Stimulated activated CD8-positive, alpha-beta memory T cell treated with anti-CD3 and anti-CD28 coated beads, Interleukin-4, amount 100 ng/mL, for 1 hour (primary cell): ENCODE measurements around the gene HARBI1.

Experiments used
- DNase-seq, 2 donors: peaks; one replicate each; pipeline ENCODE4 v3.0.0-alpha.2; 2020; ENCODE audit warnings: low read depth in 2 of 2, low spot score in 1 of 2

HARBI1 gene, protein sequence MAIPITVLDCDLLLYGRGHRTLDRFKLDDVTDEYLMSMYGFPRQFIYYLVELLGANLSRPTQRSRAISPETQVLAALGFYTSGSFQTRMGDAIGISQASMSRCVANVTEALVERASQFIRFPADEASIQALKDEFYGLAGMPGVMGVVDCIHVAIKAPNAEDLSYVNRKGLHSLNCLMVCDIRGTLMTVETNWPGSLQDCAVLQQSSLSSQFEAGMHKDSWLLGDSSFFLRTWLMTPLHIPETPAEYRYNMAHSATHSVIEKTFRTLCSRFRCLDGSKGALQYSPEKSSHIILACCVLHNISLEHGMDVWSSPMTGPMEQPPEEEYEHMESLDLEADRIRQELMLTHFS

DNA sequence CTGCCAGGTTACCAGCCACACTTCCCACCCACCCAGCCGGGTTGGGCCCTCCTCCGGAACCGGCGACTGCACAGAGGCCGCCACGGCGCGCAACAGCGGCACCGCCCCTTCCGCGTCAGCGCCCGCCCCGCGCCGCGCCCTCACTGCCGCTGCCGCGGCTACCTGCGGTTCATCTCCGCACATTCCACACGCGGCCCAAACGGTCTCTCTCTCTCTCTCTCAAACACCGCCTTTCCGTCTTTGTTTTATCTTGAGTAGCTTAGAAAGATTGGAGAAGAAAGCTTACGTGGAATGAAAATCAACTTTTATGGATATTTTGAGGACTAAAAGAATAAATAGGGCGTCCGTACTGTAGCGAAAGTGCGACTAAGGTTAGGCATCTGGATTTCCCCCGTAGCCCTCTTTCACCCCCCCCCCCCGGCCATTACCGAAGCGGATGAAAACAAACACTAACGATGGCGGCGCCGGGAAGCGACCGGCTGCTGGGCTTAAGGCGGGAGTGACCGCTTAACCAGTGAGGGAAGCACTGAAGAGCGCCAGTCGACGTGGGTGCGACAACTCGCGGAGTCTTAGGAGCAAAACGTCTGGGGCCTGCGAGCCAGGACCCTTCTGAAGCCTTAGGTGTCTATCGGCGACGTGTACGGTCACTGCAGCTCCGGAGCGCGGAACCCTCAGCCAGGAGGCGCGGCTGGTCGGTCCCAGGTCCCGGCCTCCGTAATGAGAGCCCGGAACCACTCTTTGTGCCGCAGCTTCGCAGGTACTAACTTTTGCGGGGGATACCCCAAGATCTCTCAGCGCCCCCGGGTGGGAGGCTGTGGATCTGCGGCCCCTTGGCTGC lies at the start of gene HARBI1, which contains the start of gene ATG13:
TSS of gene HARBI1 (minus strand) at position 94 of the 838 bp plus-strand sequence. CDS start 990 bp downstream, outside the sequence.
TSS of gene ATG13 (plus strand) at position 420 of the 838 bp plus-strand sequence. CDS start 26,739 bp downstream, outside the sequence.
- peak; percentile 71 to 86 for DNase-seq

DNA sequence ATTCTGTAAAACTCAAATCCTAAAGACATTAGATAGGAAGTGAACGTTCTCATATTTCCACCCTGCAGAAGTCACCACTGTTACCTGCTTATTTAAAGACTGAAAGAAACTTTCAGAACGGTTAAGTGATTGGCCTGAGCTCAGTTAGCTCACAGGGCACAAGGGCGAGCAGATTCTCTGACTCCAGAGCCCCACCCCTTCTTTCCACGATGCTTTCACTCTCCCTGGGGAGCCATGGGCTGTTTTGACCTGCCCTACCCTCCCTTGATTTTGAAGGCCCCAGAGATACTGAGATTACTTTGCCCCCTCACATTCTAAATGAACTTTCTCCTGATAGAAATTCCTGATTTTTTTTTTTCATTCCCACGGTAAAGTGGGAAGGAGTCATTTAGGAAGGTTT lies 49.5 kb upstream of the HARBI1 start:
- no peak for DNase-seq

DNA sequence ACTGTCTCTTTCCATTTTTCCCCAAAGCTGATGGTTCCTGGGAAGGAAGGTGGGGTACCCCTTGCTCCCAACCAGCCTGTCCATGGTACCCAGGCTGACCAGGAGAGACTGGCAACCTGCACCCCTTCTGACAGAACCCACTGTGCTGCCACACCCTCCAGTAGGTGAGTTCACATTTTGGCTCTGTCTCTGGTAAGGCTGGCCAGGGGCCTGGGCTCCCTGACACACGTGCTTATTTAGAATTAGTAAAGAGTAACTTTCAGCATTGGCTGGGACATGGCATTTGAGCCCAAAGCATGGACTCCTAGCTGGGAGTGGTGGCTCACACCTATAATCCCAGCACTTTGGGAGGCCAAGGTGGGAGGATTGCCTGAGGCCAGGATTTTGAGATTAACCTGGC lies 48.3 kb upstream of the HARBI1 start:
- DNase-seq = no peak

DNA sequence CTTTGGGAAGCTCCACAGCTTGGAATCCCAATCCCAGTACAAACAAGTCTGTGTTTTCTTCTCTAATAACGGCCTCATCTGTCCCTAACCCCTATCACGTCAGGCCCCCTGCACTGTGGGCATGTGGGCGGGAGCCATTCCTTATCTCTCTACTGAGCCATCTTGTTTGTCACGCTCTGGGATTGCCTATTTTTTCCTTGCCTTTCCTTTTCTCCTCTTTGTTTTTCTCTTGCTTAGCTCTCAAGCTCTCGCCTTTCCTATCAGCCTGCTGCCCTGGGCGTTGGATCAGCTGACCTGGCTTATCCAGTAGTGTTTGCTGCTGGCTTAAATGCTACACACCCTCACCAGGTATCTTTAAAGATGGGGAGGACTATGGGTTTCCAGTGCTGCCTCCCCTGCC lies 47.6 kb upstream of the HARBI1 start:
- DNase-seq = no peak

DNA sequence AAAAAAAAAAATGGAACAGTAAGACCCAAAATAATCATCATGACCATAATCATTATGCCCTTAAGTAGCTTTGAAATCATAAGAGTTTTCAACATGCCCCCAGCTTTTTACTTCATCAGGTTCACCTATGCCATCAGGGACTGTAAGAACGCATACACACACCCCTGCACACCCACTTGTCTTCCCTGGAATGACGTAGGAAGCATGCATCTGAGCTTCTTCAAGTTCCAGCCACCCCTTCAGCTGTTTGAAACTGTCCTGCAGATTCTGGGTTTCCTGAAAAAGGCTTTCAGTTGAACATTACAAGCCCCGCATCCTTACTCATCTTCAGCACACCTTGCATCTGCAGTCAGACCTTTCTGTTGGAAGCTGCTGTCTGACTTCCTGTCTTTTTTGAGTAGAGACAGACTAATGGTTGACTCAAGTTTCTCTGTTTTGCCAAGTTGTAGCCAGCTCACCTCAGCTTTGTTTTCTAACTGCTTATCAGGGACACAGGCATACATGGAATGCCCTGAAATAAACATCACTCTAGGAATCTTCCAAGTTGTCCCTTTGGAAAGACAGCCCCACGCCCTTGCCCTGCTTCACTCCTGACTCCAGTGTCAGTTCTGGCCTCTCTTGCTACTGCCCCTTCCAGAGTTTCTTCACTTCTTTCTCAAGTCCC lies 46.4 kb upstream of the HARBI1 start:
- no peak for DNase-seq

DNA sequence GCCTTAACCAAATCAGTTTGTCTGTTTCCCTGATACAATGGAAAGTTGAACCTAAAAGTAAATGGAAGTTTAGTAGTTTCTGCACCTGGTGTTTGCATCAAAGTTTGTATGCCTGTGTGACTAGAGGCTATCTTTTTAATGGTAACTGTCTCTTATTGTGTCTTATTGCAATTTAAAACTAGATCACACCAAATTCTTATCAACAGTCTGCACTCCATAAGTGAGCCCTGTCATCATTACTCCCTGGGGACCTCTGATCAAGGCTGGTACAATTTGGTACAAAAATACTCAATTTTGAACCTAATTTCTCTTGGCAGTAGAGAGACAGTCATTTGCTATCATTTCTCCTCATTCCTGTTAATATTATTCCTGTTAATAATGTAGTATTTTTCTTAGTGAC lies 45.3 kb upstream of the HARBI1 start:
- DNase-seq = no peak

DNA sequence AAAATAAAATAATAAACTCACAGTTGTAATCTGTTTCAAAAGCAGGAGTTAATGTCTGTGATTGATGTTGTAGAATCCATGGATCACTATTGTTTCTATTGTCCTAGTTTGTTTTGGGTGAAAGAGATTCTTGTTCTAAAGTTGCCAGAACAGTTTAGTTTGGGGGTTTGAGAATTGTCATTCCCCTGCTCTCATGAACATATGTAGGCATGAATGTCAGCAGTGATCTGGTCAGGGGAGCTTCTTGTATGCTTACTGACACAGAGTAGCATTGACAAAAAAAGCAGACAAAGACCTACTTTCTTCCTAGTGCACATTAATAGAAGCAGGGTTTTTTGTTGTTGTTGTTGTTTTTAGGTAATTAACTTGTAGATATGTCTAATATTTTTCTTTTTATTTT lies 44.8 kb upstream of the HARBI1 start:
- no peak for DNase-seq

DNA sequence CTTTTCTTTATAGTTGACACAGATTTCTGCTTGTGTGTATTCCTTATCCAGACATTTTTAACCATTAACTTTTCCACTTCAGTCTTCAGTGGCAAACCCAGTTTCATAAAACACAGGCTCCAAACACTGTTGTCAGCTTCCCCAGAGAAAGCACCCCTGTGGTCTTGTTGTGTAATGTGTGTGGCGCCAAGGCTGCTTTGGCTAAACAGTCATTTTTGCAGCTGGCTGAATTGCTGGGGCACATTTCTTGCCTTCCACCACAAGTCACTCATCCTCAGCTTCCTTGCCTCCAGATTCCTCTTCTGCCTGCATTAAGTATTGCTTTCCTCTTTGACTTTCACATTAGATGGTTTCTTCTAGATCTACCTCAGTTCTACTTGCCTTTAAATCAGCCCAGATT lies 42.9 kb upstream of the HARBI1 start:
- no peak for DNase-seq

DNA sequence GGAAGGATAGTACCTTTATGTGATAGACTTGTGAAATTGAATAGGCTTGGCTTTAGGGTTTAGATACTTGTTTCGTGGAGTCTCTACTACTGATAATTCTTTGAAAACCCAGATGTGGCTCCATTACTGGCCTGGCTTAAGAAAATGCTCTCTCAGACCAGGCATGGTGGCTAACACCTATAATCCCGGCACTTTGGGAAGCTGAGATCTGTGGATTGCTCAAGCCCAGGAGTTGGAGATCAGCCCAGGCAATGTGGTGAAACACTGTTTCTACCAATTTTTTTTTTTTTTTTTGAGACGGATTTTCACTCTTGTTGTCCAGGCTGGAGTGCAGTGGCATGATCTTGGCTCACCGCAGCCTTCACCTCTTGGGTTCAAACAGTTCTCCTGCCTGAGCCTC lies 41.2 kb upstream of the HARBI1 start:
- DNase-seq = no peak

DNA sequence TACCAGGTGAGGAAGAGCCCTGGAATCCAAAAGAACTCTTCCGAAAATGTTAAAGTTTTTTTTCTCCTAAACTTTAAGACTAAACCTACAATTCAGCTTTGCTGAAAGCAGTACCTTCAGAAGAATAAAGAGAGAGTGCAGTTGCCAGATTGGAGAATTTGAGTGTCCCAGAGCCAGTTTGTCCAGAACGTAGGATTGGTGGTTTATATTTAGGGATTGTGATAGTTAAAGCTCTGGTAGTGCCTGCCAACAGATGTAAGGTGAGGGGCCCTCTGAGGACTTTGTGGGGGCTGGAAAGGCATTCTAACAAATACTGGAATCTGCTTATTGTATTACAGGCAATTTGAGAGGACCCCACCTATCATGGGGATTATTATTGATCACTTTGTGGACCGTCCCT lies 40.2 kb upstream of the HARBI1 start:
- no peak for DNase-seq

DNA sequence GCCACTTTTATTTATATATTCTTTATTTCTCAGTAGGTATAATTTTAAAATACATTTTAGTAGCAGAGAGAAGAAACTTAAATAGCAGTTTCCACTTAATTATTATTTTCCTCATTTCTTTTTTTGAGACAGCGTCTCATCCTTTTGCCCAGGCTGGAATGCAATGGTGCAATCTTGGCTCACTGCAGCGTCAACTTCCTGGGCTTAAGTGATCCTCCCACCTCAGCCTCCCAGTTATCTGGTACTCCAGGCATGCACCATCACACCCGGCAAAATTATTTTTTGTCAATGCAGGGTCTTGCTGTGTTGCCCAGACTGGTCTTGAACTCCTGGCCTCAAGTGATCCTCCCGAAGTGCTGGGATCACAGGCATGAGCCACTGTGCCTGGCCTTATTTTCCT lies 38.6 kb upstream of the HARBI1 start:
- no peak for DNase-seq

DNA sequence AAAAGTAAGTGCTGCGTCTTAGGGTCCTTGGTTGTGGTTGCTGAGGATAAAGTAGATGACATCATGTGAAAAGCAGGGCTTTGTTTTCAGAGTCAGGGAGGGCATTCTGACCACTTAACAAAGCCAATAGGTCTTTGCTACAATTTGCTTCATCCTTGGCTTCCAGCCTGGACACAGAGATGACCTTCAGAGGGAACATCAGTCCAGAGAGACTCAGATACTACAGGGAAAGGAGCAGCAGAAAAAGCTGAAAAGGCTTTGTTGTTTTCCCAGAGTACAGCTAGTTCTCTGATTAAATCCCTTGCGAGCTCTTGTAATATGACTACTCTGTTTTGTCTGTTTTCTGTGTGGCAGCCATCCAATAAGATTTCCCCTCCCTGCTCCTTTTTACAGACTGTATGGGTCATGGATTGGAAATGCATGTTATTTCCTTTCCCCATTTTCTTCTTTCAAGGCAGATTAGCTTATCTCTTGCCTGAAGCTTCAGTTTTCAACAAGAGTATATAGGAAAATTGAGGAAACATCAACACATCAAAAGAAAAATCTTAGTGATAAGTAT lies 32.2 kb upstream of the HARBI1 start:
- no peak for DNase-seq

DNA sequence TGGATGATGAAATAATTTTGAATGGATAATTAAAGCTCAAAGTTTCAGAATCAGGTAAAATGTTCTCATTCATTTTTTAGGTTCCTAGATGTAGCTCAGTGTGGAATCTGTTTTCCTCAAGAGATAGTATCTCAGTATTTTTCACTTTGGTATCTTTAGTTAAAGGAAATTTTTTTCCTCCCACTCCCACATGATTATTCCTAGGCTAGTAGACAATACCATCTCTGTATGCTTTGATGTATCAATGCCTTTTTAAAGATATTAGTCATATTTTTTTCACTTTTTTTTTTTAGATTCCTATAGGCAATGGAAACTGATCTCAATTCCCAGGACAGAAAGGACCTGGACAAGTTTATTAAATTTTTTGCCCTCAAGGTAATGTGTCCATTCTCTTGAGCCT lies 27.0 kb upstream of the HARBI1 start:
- DNase-seq = no peak

DNA sequence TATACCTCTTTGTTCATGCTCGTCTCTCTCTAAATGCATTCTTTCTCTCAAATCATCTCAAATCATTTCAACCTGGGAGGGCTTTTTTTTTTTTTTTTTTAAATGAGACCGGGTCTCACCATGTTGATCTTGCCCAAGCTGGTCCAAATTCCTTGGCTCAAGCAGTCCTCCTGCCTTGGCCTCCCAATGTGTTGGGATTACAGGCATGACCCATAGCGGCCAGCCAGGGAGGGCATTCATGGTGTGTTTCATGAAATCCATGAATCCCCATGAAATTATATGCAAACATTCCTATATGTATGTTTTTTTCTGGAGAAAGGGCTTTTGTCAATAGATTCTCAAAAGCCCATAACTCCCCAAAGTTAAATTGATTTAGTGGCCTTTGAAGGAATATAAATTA lies 26.5 kb upstream of the HARBI1 start:
- no peak for DNase-seq

DNA sequence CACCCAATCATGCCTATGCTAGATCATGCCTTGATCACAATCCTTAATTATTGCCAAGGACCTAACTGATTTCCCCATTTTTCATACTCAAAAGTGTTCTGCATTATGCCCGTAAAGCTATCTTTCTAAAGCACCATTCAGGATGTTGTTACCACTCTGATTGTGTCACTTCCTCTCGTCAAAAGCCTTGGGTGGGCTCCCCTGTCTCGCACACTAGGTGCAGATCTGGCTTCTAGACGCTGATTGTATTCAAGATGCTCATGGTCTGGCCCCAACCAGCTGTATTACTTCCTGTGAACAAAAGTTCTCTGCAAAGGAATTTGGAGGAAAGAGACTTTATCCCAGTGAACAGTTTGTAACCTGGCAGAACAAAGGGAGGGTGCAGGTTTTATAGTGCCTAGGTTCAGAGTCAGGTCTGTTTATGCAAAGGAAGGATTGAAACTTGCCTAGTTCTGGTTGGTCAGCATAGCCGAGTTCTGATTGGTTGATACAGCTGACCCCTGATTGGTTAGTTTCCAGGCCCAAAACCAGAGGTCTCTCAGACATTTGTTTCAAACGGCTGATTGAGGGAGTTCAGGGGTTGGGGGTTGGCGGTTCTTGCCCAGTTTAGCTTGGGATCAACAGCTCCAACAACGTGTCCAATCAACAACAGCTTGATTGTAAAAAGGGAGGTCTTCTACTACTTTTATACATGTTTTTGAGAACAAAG lies 25.8 kb upstream of the HARBI1 start:
- DNase-seq = no peak

DNA sequence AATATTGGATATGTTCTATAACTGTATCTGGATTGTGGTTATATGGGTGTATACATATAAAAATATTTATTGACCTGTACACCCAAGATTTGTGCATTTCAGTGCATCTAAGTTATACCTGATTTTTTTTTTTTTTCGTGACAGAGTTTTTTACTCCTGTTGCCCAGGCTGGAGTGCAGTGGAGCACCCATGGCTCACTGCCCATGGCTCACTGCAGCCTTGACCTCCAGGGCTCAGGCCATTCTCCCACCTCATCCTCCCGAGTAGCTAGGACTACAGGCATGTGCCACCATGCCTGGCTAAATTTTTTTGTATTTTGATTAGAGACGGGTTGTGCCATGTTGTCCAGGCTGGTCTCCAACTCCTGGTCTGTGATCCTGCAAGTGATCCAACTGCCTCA lies 24.6 kb upstream of the HARBI1 start:
- no peak for DNase-seq

DNA sequence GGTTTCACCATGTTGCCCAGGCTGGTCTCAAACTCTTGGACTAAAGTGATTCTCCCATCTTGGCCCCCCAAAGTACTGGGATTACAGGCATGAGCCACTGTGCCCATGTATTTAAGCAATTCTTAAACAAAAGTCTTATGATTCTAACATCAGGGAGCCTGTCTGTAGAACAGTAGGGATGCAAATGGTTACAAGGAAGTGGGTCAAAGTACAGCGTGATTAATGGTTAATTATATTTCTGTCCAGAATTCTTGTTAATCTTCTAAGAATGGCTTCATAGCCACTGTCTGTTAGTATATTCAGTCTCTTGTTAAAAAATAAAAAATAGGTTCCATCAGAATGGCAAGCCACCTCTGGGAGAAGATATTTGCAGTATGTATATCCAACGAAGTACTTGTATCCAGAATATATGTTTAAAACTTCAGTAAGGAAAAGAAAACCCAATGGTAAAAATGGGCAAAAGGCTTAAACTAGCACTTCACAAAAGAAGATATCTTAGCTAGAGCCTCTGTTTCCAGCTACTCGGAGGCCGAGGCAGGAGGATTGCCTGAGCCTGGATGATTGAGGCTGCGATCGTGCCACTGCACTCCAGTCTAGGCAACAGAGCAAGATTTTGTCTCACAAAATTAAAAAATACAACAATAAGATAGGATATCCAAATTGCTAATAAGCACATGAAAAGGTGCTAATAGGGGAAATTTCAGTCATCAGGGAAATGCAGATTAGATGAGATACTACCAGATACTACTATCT lies 23.2 kb upstream of the HARBI1 start:
- no peak for DNase-seq

DNA sequence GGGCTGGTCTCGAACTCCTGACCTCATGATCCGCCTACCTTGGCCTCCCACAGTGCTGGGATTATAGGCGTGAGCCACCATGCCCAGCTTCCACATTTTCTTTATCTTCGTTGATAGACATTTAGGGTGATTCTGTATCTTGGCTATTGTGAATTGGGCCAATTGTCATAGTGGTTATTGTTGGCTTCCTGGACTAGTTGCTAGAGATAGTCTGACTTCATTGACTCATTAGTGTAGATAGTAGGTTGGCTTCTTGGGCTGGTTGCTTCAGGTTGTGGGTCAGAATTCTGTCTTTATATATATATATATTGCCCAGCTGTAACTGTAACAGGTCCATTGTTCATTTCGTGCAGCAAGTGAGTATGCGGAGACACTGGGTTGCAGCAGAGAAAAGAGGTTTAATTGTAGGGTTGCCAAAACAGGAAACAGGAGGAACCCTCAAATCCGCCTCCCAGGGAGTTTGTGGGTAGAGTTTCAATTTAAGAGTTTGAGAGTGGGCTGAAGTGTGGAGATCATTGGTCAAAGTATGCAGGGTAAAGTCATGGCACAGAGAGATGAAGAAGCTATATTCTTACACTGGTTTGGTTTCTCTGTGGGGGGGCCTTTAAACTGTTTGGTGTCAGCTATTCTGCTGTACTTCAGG lies 22.3 kb upstream of the HARBI1 start:
- no peak for DNase-seq

DNA sequence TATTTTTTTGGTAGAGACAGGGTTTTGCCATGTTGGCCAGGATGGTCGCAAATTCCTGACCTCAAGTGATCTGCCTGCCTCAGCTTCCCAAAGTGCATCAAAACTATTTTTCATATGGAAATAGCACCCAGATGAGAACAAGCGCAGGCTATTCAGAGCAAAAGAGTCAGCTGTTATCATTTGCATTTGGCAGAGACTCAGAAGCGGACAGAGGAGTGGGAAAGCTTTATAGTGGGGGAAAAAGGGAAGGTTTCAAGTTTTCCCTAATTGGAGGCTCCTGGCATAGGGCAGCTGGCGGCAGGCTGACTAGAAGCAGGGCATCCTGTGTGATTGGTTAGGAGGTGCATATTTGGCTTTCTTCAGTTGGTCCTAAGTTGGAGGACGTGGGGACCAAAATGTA lies 20.5 kb upstream of the HARBI1 start:
- no peak for DNase-seq
